H1 (cell line): ENCODE data around the gene TNFSF15. TPM values are rescaled to one million over a fixed set of nuclear protein-coding genes. Genes with fewer than 3 reads are reported as not detected.

ENCODE experiments used
- BRCA1 ChIP-seq: IDR thresholded peaks from 2 replicates; pipeline ENCODE4 v1.6.1; 2012; ENCODE audit warnings: low read depth, low read length, improper control_type of control experiment
- E2F6 ChIP-seq: IDR thresholded peaks from 2 replicates; pipeline ENCODE4 v1.6.1; 2012; ENCODE audit warnings: inconsistent platforms
- MAX ChIP-seq: IDR thresholded peaks from 2 replicates; pipeline ENCODE4 v1.6.1; 2012; ENCODE audit warnings: inconsistent platforms
- polyA plus RNA-seq, 7 experiments: library from polyadenylated mRNA; depleted of rRNA in 3 of 7; stranded (reverse) in 5 of 7; unstranded in 2 of 7; fragments of >200 nt in 5 of 7; fragments of 200-250 nt in 2 of 7; gene quantifications; 1 replicate in 5 of 7; 2 replicates in 1 of 7; 4 replicates in 1 of 7; pipeline versions ENCODE4 v1.2.1 to v1.2.3, GENCODE V29; 2011 to 2013; ENCODE audit warnings: missing spikeins in 2 of 7, mixed read lengths in 2 of 7
- total RNA-seq: library from RNA; stranded (reverse); fragmentation: NEBNext Ultra II Directional; extraction: Animal tissue kit (Norgen Biotek cat#: 25700); gene quantifications from 2 replicates; pipeline ENCODE4 v1.2.1, GENCODE V29; 2021

Gene TNFSF15
- total and polyA plus RNA-seq, 2 of the 8 experiments (the other 6 are each of a cell fraction or from before 2014, with no cell fraction given) = 0.09 to 0.17 TPM

GRCh38 chr9:114782586-114782985 lies 23.3 kb downstream of the TNFSF15 start (continued):
- TF ChIP-seq MAX = no peak
- no peak for TF ChIP-seq BRCA1
- TF ChIP-seq E2F6 = no peak
